ENCODE data around the gene HHAT.

DNA sequence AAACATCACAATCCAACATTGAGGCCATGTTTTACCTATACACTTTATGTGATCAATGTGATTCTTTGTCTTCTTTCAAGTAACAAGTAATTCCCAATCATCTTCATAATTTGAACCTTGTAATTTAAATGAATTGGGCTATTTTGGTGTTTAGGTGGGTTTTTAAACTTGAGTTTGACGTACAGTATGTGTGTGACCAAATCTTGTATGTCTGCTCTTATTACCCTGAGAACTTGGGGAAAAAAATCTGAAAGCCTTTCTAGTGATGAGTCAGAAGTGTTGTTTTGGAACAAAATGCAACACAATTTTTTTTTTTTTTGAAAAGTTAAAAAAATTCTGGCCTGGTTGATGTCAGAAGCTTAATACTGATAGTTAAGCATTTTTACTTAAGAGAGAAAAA, 68.5 kb downstream of the HHAT start:
- TF ChIP-seq GATA2 (IDR thresholded peaks at IDR 0.05; ENCODE audit: low read depth, low read length): no peak
- TF ChIP-seq GATA3 (IDR thresholded peaks at IDR 0.05; ENCODE audit: low read depth, low read length): no peak

All from SH-SY5Y (cell line).